Smooth muscle cell (in vitro differentiated cells): ENCODE data around the gene EEFSEC. TPM values are rescaled to one million over a fixed set of nuclear protein-coding genes. Genes with fewer than 3 reads are reported as not detected.

Experiments
- DNase-seq: peaks from one replicate; lab custom pipeline; 2025; ENCODE audit not compliant: unreplicated experiment; lab: John Stamatoyannopoulos, UW
- H2AFZ ChIP-seq: fragments of 200-600 bp; sonication (generic); 2 replicates; pipeline ENCODE4 v1.6.0; 2016; ENCODE audit warnings: antibody characterized with exemption, low read depth, mild to moderate bottlenecking
- H3F3A ChIP-seq: fragments of 200-600 bp; sonication (generic); 2 replicates; pipeline ENCODE4 v1.6.0; 2017; ENCODE audit warnings: antibody characterized with exemption, low read depth
- H3K27ac ChIP-seq: fragments of 200-600 bp; sonication (generic); 2 replicates; pipeline ENCODE4 v1.5.1; 2016; ENCODE audit warnings: low read depth, mild to moderate bottlenecking
- H3K27me3 ChIP-seq: fragments of 200-600 bp; sonication (generic); 2 replicates; pipeline ENCODE4 v1.6.1; 2016; ENCODE audit warnings: low read depth, mild to moderate bottlenecking
- H3K36me3 ChIP-seq: fragments of 200-600 bp; sonication (generic); 2 replicates; pipeline ENCODE4 v1.5.1; 2016; ENCODE audit warnings: low read depth
- H3K4me1 ChIP-seq: fragments of 200-600 bp; sonication (generic); 2 replicates; pipeline ENCODE4 v1.5.1; 2016; ENCODE audit warnings: low read depth
- H3K4me2 ChIP-seq: fragments of 200-600 bp; sonication (generic); 2 replicates; pipeline ENCODE4 v1.6.0; 2016; ENCODE audit warnings: mild to moderate bottlenecking
- H3K4me3 ChIP-seq: fragments of 200-600 bp; sonication (generic); 2 replicates; pipeline ENCODE4 v1.5.1; 2016; ENCODE audit warnings: mild to moderate bottlenecking
- H3K79me2 ChIP-seq: fragments of 200-600 bp; sonication (generic); 2 replicates; pipeline ENCODE4 v1.6.0; 2016; ENCODE audit warnings: low read depth, mild to moderate bottlenecking
- H3K9ac ChIP-seq: fragments of 200-600 bp; sonication (generic); 2 replicates; pipeline ENCODE4 v1.6.0; 2016; ENCODE audit warnings: low read depth
- H3K9me3 ChIP-seq: fragments of 200-600 bp; sonication (generic); replicated peaks from 2 replicates; pipeline ENCODE4 v1.5.1; 2016; ENCODE audit warnings: low read depth
- H4K20me1 ChIP-seq: fragments of 200-600 bp; sonication (generic); 2 replicates; pipeline ENCODE4 v1.6.0; 2016; ENCODE audit warnings: low read depth
- WGBS: methylation state at CpG from one replicate; pipeline ENCODE4 v1.1.7; 2016; ENCODE audit warnings: low lambda C conversion rate; 5-methylcytosine and 5-hydroxymethylcytosine counted together
- polyA plus RNA-seq: library from polyadenylated mRNA; unstranded; fragments of >200 nt; fragmentation: Nextera tagmentation; extraction: Ambion mirVana; gene quantifications from 2 replicates; pipeline ENCODE4 v1.2.1, GENCODE V29; 2016
- total RNA-seq: library from RNA; depleted of rRNA; stranded (reverse); fragments of >200 nt; gene quantifications from 2 replicates; pipeline ENCODE4 v1.2.3, GENCODE V29; 2014
- TF ChIP-seq, protein P1 (sequence below): fragments of 200-600 bp; sonication (generic); IDR thresholded peaks from 2 replicates; pipeline ENCODE4 v1.5.1; 2017; ENCODE audit warnings: borderline replicate concordance, mild to moderate bottlenecking, antibody characterized with exemption; ENCODE audit not compliant: insufficient read depth, poor library complexity, severe bottlenecking

Gene EEFSEC
- total and polyA plus RNA-seq, 2 experiments from 2014 or later = 12.4 to 17.1 TPM

DNA sequence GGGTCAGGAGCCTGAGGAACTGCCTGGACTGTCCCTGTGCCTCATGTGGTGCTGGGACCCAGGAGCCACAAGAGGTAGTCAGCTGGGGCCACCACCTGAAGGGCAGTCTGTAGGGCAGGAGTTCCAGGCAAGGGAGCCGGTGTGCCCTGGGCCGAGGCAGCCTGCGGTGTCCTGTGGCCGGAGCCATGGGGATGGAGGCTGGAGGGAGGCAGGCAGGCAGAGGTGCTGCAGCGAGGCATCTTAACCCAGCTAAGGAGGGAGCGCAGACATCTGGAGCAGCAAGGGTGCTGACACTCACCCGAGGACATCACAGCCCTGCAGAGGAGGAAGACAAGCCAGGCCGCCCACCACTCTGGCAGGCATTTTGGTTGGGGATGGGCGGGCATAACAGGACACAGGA is 235.7 kb downstream of the EEFSEC start:
- no peaks in the 10 kb centered on the region for H3K36me3 ChIP-seq
- no peaks in the 10 kb centered on the region for H3K79me2 ChIP-seq
- TF ChIP-seq, protein P1, sequence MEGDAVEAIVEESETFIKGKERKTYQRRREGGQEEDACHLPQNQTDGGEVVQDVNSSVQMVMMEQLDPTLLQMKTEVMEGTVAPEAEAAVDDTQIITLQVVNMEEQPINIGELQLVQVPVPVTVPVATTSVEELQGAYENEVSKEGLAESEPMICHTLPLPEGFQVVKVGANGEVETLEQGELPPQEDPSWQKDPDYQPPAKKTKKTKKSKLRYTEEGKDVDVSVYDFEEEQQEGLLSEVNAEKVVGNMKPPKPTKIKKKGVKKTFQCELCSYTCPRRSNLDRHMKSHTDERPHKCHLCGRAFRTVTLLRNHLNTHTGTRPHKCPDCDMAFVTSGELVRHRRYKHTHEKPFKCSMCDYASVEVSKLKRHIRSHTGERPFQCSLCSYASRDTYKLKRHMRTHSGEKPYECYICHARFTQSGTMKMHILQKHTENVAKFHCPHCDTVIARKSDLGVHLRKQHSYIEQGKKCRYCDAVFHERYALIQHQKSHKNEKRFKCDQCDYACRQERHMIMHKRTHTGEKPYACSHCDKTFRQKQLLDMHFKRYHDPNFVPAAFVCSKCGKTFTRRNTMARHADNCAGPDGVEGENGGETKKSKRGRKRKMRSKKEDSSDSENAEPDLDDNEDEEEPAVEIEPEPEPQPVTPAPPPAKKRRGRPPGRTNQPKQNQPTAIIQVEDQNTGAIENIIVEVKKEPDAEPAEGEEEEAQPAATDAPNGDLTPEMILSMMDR = no peak
- no peak overlapping the region for H3K9ac ChIP-seq
- H3K27me3 ChIP-seq = no peaks in the 10 kb centered on the region
- H2AFZ ChIP-seq = no peak overlapping the region
- no peaks in the 10 kb centered on the region for H3K9me3 ChIP-seq
- H3K4me2 ChIP-seq = no peak overlapping the region
- H3K4me3 ChIP-seq = no peak overlapping the region
- peaks cover 4% of the 10 kb centered on the region for H4K20me1 ChIP-seq
- DNase-seq = no peak
- WGBS = 100% methylated on average over 9 of the region's 9 CpGs
- H3K4me1 ChIP-seq = no peaks in the 10 kb centered on the region
- no peaks in the 10 kb centered on the region for H3F3A ChIP-seq
- no peak overlapping the region for H3K27ac ChIP-seq

DNA sequence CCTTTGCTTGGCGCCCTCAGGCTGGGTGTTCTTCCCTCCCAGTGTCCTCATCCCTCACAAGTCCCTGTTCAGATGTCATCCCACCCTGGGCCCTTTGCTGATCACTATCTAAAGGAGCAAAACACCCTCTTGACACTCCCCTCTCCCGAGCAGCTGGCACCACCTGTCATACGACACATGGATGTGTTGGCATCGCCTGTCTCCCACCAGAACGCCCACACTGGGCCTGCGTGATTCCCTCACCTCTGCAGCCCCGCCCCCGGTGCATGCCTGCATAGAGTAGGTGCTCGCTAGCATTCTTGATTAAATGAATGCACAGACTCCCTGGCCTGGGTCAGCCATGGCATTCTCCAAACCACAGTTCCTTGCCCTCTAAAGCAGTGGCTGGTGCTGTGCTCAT is 237.6 kb downstream of the EEFSEC start:
- H2AFZ ChIP-seq = no peak overlapping the region
- no peaks in the 10 kb centered on the region for H3K79me2 ChIP-seq
- no peaks in the 10 kb centered on the region for H3K9me3 ChIP-seq
- no peaks in the 10 kb centered on the region for H3K27me3 ChIP-seq
- no peaks in the 10 kb centered on the region for H3K36me3 ChIP-seq
- TF ChIP-seq, protein P1 = no peak
- no peak for DNase-seq
- H3K27ac ChIP-seq = no peak overlapping the region
- no peaks in the 10 kb centered on the region for H4K20me1 ChIP-seq
- H3K4me3 ChIP-seq = no peak overlapping the region
- H3K4me2 ChIP-seq = no peak overlapping the region
- H3K4me1 ChIP-seq = no peaks in the 10 kb centered on the region
- whole genome bisulfite sequencing = 91% methylated on average over 9 of the region's 9 CpGs
- H3K9ac ChIP-seq = no peak overlapping the region
- no peaks in the 10 kb centered on the region for H3F3A ChIP-seq

DNA sequence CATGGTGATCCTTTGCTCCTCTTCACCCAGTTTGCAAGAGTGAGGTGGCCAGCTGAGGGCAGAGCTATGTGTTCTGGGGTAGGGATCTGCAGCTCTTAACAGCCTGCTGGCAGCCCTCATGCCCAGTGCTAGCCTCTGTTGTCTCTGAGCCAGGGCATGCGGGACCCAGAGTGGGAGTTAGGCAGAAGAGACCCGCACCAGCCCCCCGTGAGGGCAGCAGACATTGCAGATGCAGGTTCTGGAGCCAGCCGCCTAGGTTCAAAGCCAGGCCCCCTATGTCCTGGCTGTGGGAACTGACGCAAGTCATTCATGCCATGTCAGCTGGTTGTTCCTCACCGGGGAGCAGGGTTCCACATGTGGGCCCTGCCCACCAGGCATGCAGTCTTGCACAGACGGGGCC is 238.7 kb downstream of the EEFSEC start:
- Histone ChIP-seq H3F3A (no peaks in the 10 kb centered on the region), H3K4me3 (no peak overlapping the region), H3K27ac (no peak overlapping the region), H3K9ac (no peak overlapping the region), H2AFZ (no peak overlapping the region), H3K79me2 (no peaks in the 10 kb centered on the region), H4K20me1 (no peaks in the 10 kb centered on the region), H3K36me3 (no peaks in the 10 kb centered on the region), H3K9me3 (no peaks in the 10 kb centered on the region), H3K4me2 (no peak overlapping the region), H3K27me3 (no peaks in the 10 kb centered on the region), H3K4me1 (no peaks in the 10 kb centered on the region)
- DNase-seq = no peak
- WGBS = 82% methylated on average over 7 of the region's 7 CpGs
- TF ChIP-seq, protein P1 = no peak

DNA sequence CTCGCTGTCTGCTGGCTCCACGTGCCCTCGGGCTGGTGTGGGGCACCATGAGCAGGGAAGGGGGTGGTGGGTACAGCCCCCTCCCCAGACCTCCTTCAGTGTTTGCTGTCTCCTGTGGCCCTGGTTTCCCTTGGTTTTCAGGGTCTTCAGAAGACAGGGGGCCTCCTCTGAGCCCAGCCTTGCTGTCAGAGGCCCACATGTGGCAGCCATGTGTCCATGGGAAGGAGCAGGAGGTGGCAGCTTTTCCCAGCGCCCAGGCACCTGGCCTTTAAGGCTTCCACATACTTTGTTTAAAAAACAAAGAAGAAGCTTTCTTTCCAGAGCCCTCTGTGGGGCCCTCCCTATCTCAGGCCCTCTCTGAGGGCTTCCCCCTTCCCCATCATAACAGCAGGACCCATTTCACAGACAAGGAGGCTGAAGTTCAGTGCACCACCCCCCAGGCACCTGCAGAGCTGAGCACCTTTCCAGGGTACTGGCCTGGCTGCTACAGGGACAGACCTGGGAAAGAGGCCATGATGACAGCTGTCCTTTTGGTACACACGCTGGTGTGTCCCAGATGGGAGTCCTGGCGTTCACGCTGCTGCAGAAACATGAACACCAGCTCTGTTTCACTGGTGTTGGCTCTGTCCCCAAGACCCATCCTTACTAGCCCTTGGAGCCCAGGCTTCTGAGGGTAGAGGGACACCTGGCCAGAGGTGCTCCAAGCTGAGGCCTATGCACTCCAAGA is 239.7 kb downstream of the EEFSEC start:
- Histone ChIP-seq H3K27me3 (no peaks in the 10 kb centered on the region), H3K4me2 (no peak overlapping the region), H3K36me3 (no peaks in the 10 kb centered on the region), H3K4me3 (no peak overlapping the region), H3F3A (no peaks in the 10 kb centered on the region), H3K9ac (no peak overlapping the region), H2AFZ (no peak overlapping the region), H3K27ac (no peak overlapping the region), H4K20me1 (no peaks in the 10 kb centered on the region), H3K9me3 (no peaks in the 10 kb centered on the region), H3K4me1 (no peaks in the 10 kb centered on the region), H3K79me2 (no peaks in the 10 kb centered on the region)
- WGBS = 88% methylated on average over 7 of the region's 7 CpGs
- TF ChIP-seq, protein P1 = no peak
- DNase-seq = no peak
